COLO829 (cell line): ENCODE measurements around the gene PLEKHG2.

Source experiments
- DNase-seq: peaks from one replicate; pipeline ENCODE4 v3.0.0; 2012; ENCODE audit warnings: low spot score

Gene PLEKHG2

DNA sequence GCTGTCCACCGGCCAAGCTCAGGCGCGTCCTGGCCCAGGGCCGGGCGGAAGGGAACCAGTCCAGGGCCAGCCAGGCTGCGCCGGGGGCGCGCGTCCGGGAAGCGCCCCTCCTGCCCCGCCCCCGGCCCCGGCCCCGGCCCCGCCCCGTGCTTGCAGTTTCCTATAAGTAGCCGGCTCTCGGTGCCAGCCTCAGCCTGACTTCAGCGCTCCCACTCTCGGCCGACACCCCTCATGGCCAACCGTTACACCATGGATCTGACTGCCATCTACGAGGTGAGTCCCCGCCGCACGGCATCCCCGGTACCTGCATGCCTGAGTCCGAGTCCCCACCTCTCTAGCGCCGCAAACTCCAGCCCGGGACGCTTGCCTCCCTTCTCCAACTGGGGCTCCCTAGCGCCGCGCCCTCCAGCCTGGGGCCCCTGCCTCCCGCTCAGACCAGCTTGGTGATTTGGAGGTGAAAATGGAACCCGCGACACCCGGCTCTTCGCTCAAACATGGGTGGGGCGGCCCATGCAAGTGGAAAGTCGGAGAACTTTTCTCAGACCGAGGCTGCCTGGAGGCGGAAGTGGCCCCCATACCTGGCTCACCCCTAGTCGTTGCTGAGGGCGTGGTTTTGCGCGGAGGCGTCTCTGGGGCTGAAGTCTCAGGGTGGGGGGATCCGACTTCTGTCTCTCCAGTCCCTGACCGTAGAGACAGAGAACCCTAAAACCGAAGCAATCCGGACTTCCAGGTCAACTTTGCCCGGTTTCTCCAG, 5.6 kb upstream of the PLEKHG2 start, which contains the start of gene ZFP36:
ZFP36 (plus strand) TSS at position 192 of the 754 bp plus-strand sequence; CDS start at position 250, 58 bp downstream.
- DNase-seq, result peak; percentile 75

DNA sequence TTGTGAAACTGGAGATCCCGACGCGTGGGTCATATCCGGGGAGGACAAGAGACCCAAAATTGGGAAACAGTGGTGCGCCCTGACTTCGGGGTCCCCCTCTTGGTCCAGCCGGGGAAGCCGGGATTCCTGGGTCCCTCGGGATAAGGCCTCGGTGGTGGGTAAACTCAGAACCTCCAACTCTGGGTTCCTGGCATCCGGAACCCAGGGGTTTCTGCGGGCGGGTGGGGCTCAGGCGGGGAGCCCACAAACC, 5.1 kb upstream of the PLEKHG2 start:
- DNase-seq, result no peak

DNA sequence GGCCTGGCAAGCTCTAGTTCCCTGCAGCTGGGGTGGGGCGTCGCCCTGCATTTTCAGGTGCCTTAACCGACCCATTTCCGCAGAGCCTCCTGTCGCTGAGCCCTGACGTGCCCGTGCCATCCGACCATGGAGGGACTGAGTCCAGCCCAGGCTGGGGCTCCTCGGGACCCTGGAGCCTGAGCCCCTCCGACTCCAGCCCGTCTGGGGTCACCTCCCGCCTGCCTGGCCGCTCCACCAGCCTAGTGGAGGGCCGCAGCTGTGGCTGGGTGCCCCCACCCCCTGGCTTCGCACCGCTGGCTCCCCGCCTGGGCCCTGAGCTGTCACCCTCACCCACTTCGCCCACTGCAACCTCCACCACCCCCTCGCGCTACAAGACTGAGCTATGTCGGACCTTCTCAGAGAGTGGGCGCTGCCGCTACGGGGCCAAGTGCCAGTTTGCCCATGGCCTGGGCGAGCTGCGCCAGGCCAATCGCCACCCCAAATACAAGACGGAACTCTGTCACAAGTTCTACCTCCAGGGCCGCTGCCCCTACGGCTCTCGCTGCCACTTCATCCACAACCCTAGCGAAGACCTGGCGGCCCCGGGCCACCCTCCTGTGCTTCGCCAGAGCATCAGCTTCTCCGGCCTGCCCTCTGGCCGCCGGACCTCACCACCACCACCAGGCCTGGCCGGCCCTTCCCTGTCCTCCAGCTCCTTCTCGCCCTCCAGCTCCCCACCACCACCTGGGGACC, 4.6 kb upstream of the PLEKHG2 start:
- no peak for DNase-seq

DNA sequence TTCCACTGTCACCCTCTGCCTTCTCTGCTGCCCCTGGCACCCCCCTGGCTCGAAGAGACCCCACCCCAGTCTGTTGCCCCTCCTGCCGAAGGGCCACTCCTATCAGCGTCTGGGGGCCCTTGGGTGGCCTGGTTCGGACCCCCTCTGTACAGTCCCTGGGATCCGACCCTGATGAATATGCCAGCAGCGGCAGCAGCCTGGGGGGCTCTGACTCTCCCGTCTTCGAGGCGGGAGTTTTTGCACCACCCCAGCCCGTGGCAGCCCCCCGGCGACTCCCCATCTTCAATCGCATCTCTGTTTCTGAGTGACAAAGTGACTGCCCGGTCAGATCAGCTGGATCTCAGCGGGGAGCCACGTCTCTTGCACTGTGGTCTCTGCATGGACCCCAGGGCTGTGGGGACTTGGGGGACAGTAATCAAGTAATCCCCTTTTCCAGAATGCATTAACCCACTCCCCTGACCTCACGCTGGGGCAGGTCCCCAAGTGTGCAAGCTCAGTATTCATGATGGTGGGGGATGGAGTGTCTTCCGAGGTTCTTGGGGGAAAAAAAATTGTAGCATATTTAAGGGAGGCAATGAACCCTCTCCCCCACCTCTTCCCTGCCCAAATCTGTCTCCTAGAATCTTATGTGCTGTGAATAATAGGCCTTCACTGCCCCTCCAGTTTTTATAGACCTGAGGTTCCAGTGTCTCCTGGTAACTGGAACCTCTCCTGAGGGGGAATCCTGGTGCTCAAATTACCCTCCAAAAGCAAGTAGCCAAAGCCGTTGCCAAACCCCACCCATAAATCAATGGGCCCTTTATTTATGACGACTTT, 3.9 kb upstream of the PLEKHG2 start:
- no peak for DNase-seq

DNA sequence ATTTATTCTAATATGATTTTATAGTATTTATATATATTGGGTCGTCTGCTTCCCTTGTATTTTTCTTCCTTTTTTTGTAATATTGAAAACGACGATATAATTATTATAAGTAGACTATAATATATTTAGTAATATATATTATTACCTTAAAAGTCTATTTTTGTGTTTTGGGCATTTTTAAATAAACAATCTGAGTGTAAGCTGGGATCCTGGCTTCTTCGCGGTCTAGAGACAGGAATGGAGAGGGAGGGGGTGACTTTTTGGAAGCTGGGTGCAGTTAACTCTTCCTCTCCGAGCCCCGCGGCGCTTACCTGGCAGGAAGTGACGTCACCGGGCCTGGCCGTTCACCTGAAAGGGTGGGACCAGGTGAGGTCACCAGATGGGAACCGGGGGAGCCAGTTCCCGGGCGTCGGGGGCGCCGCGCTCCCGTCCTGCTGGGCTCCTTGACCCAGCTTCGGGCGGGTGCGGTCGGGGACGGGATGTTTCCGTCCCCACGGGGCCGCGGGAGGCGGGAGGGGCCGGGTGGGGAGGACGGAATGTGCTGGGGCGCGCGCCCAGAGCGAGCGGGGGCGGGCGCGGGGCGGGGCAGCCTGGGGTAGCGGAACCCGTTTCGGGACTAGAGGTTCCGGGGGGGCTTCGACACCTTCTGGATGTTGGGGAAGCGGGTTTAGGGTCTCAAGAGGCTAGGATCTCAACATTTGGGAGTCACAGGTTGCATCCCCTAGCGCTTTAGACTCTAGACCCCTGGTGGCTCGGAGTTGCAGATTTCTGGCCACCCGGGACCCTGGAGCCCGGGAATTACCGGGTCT, 3.1 kb upstream of the PLEKHG2 start:
- no peak for DNase-seq

DNA sequence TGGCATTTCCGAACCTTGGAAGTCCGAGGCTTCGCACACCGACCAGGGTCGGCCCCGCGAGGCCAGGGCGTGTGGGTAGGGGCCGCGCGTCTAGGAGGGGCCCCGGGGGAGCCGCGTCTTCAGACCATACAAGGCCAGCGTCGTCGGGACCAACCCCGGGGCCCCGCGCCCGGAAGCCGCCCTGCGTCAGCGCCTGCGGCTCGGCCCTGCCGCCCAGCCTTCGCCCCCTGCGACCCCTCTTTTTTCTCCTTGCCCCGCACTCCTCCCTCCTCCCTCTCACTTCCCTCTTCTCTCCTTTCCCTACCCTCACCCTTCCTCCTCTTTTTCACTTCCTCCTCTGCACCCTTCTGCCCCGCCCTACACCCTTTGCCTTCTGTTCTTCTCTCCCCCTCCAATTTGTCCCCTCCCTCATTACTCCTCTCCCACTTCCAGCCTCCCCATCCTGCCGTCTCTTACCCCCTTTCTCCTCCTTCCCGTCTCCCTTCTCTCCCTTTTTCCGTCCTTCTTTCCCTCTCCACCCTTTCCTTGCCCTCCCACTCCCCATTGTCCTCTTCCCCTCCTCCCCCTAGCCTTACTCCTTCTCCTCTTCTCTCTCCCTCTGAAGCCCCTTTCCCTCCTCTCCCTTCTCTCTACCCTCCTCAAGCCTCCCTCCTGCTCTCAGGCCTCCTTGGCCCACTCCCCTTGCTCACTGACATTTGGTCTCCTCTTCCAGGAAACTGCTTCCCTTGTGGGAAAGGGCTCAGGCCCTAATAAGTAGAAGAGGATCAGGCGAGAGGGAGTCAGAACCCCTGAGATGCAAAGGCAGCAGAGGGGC, 2.2 kb upstream of the PLEKHG2 start:
- no peak for DNase-seq

DNA sequence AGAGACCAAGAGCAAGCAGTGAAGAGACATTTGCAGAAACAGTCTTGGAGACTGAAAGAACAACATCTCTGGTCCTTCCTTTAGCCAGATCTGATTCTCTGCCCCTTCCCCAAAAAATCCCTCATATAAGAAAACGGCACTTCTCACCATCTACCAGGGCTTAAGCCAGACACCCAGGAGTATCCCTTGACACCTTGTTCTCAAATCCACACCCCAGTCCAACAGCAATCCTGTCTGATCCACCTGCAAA, 1.7 kb upstream of the PLEKHG2 start:
- no peak for DNase-seq

DNA sequence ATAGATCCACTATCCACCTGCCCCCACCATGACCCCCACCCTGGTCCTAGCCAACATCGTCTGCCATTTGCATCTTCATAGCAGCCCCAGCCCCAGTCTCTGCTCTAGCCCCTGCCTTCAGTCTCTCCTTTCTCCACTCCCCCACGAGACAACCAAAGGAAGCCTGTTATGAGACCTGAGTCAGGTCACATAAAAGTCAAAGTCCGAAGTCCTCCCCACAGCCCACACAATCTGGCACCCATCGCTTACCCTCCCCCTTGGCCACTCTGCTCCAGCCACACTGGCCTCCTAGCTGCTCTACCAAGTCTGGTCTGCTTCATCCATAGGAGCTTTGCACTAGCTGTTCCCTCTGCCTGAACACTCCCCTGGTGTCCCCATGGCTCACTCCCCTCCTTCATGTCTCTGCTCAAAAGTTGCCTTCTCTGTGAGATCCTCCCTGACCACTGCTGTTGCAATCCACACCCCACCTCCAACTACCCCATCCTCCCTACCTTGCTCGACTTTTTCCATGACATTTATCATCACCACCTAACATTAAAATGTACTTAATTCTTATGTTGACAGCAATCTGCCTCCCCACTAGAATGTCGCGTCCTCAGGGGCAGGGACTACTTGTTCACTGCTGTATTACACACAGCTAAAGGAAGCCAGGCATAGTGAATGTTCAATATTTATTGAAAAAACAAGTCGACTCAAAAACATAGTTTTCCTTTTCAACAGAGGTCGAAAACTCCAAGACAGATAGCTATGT, 1.2 kb upstream of the PLEKHG2 start:
- DNase-seq, result no peak

DNA sequence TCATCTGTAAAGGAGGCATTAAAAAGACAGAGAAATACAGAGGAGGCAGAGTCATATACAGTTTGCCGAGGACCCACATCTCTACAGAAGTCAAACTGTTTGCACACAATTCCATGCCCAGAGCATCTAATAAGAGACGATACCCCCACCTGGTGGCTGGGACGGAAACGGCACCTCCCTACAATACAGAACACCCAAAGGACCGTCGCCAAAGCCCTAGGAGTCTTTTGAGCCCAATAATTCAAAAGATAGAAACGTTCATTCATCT, 703 bp upstream of the PLEKHG2 start:
- DNase-seq, result peak; percentile 93

DNA sequence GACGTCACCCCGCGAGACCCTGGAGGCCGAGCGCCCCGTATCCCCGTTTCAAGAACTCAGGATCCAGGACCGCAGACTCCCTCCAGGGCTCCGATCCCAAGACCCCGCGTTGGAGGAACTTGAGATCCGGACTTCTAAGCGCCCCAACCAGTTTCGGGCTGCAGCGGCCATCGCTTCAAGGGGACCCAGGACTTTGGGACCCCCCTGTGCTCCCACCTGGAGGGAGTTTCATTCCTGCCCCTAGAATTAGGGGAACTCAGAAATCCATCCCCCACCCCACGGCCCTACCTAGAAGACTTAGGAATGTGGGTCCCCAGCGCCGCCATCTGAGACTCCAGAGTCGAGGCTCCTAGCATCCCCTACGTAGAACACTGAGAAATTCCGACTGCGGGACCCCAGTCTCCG, 400 bp downstream of the PLEKHG2 start:
- DNase-seq, result no peak

DNA sequence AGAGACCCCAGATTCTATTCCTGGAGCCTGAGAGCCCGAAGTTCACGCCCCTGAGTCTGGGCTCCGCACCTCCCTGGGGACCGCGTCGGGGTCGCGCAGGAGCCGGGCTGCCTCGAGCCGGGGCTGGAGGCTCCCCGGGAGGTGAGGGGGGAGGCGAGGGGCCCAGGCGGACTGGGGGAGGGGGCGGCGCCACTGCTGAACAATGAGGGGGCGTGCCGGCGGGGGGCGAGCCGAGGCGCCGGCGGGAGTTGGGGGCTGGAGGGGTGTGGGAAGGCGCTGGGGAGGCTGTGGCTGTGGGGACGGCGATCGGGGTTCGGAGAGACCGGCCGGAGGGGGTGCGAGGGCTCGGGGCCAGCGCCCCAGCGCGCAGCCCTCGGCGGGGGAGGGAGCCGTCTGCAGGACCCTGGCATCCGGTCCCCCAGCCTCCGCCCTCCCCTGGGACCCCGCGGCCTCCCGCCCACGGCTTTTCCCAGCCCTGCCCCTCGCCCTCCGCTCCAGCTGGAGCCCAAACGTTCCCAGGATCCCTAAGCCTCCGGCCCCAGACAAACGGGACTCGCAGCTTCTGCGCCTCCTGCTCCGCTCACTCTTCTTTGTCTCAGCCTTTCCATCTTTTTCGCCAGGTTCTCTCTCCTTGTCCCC, 922 bp downstream of the PLEKHG2 start:
- DNase-seq, result no peak

DNA sequence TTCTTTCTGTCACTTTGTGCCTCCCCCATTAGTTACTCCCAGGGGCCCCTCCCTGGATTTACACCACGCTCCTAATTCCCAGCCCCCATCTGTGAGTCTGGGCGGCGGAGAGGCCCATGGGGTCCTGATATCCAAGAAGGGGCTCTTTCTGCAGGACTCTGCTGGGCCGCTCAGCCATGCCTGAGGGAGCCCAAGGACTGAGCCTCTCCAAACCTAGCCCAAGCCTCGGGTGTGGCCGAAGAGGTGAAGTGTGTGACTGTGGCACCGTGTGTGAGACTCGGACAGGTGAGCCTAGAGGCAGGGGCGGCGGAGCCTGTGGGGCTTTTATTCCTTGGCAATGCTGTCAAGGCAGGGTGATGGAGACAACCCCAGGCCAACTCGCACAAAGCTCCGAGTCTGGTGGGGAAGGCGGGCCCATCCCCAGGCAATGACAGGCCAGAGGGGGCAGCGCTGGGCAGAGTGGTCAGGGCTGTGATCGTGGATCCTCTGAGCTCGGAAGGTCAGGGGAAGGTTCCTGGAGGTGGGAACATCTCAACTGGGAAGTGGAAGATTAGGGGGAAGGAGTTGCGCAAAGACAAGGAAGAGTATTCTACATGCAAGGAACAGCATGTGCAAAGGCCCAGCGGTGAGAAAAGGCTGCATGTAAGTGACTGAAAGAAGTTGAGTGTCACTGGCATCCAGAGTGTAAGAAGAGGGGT, 1.6 kb downstream of the PLEKHG2 start:
- no peak for DNase-seq

DNA sequence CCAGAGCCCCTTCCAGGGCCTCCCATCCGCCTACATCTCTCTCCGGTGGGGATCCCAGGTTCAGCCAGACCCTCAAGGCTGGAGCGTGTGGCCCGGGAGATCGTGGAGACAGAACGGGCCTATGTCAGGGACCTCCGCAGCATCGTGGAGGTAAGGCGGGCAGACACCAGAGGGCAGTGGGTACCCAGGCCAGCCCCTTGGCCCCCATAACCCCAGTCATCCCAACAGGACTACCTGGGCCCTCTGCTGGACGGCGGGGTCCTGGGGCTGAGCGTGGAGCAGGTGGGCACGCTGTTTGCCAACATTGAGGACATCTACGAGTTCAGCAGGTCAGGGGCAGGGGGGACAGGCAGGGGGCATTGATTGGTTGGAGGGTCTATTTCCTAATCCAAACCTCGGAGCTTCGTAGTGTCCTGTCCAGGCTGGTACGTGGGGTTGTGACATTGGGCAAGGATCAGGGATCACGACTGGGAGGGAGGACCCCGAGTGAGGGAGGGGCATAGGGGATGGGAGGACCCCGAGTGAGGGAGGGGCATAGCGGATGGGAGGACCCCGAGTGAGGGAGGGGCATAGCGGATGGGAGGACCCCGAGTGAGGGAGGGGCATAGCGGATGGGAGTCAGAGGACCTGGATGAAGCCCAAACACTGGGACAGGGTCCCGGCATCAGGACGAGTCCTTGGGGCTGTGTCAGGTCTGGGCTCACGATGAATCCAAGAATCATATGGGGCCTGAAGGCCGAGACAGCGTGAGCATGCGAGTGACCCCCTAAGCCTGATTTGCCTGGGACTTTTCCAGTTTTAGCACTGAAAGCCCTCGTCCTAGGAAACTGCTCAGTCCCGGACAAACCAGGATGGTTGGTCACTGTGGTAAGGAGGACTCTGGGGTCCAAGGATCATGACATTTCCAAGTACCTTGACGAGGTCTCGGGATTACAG, 2.9 kb downstream of the PLEKHG2 start:
- DNase-seq, result no peak

DNA sequence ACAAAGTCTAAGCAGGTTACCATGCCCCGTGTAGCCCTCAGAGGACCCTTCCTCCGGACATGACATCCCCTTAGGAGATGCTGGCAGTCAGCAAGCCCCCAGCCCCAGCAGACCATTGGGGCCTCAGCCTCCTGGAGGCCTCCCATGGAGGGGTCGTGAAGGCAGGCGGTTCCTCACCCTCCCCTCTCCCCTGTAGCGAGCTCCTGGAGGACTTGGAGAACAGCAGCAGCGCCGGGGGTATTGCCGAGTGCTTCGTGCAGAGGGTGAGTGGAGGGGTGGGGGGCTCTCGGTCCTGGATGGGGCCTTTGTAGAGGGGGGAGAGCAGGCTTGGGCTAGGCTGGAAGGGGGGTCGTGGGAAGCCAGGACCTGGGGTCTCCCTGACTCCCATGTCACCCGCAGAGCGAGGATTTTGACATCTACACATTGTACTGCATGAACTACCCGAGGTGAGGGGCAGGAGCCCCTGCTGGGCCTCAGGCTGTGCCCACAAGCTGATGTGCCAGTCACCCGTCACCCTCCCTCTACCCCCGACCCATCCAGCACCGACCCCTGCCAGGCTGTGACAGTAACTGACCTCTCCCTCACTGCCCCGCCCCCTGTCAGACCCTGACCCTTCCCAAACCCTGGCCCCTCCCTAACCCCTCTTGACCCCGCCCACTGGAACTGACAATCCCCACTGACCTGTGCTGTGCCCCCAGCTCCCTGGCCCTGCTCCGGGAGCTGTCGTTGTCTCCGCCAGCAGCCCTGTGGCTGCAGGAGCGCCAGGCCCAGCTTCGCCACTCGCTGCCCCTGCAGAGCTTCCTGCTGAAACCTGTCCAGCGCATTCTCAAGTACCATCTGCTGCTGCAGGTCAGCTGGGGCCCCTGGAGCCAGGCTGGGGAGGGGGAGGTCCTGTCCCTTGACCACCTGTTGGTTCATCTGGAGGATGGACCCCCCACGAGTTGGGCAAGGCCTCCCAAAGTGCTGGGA, 4.0 kb downstream of the PLEKHG2 start:
- no peak for DNase-seq

DNA sequence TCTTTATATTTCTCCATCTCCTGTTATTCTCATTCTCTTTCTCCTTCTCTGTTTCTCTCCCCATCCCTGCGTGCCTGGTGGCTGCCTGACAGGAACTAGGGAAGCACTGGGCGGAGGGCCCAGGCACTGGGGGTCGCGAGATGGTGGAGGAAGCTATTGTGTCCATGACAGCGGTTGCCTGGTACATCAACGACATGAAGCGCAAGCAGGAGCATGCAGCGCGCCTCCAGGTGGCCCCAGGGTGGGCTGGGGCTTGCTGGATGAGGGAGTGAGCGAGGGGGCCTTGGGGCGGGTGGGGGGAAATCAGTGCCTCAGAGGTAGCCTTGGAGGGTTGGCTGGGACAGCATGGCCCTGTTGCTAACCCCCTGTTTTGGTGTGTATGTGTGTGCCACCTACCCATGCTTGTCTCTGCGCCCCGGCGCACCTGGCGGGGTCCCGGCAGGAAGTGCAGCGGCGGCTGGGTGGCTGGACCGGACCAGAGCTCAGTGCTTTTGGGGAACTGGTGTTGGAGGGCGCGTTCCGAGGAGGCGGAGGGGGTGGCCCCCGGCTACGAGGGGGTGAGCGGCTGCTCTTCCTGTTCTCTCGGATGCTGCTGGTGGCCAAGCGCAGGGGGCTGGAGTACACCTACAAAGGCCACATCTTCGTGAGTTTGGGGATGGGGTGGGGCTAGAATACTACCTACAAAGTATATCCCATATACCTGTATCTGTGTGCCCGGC, 5.2 kb downstream of the PLEKHG2 start:
- no peak for DNase-seq

DNA sequence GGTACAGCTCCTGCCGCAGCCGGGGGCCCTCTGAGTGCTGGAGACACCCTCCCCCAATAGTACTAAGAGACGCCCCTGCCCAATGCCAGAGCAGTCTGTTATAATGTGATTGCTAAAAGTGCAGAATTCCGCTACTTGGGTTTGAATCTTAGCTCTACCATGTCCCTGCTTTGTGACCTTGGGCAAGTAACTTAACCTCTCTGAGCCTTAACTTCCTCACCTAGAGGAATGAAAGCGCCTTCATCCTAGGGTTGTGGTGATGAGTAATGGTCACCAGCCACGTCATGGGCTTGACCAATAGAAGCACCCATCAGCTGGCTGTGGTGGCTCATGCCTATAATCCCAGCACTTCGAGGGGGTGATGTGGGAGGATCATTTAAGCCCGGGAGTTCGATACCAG, 6.5 kb downstream of the PLEKHG2 start:
- DNase-seq, result no peak

DNA sequence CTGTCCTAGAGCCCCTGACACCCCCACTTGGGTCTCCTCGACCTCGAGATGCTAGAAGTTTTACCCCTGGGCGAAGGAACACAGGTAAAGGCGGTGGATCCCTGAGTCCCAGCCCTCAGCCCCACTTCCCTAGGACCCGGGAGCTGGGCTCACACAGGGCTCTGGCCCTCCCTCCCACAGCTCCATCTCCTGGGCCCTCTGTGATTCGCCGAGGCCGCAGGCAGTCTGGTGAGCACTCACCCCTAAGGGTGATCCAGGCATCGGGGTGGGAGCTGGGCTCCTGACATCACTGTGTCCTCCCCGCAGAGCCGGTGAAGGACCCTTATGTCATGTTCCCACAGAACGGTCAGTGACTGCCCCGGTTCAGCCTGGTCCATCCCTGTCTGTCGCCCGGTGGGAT, 8.3 kb downstream of the PLEKHG2 start:
- no peak for DNase-seq
